ENCODE data around the gene SOWAHA.

The SOWAHA gene

GRCh38 chr5:132816554-132816953, 3.5 kb downstream of the SOWAHA start:
- TF ChIP-seq ZFX (IDR thresholded peaks at IDR 0.05; ENCODE audit: borderline replicate concordance) (no peak), CTCF (IDR thresholded peaks at IDR 0.05) (no peak)
- H3K27ac ChIP-seq = no peak overlapping the region

- no peak overlapping the region for H3K27ac ChIP-seq
- no peak for TF ChIP-seq CTCF (IDR thresholded peaks at IDR 0.05)
- TF ChIP-seq ZFX (IDR thresholded peaks at IDR 0.05; ENCODE audit: borderline replicate concordance) = no peak
Measured at GRCh38 chr5:132817011-132817410, 3.9 kb downstream of the SOWAHA start.

- TF ChIP-seq CTCF (IDR thresholded peaks at IDR 0.05) (no peak), ZFX (IDR thresholded peaks at IDR 0.05; ENCODE audit: borderline replicate concordance) (no peak)
- no peak overlapping the region for H3K27ac ChIP-seq
Measured at GRCh38 chr5:132819468-132819867, 6.4 kb downstream of the SOWAHA start.

- no peak for TF ChIP-seq ZFX (IDR thresholded peaks at IDR 0.05; ENCODE audit: borderline replicate concordance)
- peak; percentile 93 for TF ChIP-seq CTCF (IDR thresholded peaks at IDR 0.05)
- no peak overlapping the region for H3K27ac ChIP-seq
Measured at GRCh38 chr5:132820162-132820754, 7.2 kb downstream of the SOWAHA start.

GRCh38 chr5:132821350-132821749, 8.2 kb downstream of the SOWAHA start:
- no peak for TF ChIP-seq CTCF (IDR thresholded peaks at IDR 0.05)
- no peak for TF ChIP-seq ZFX (IDR thresholded peaks at IDR 0.05; ENCODE audit: borderline replicate concordance)
- H3K27ac ChIP-seq = no peak overlapping the region

- TF ChIP-seq CTCF (IDR thresholded peaks at IDR 0.05) (no peak), ZFX (IDR thresholded peaks at IDR 0.05; ENCODE audit: borderline replicate concordance) (no peak)
- H3K27ac ChIP-seq = no peak overlapping the region
Measured at GRCh38 chr5:132821791-132822190, 8.7 kb downstream of the SOWAHA start.

- H3K27ac ChIP-seq = no peak overlapping the region
Measured at GRCh38 chr5:132822650-132823480, 9.8 kb downstream of the SOWAHA start.

More at GRCh38 chr5:132822650-132823480, 9.8 kb downstream of the SOWAHA start:
- TF ChIP-seq ZFX (IDR thresholded peaks at IDR 0.05; ENCODE audit: borderline replicate concordance) (no peak), CTCF (IDR thresholded peaks at IDR 0.05) (no peak)
